ENCODE measurements around the gene NTF3.

The NTF3 gene

GRCh38 chr12:5487948-5488625, 56.2 kb downstream of the NTF3 start:
- DNase-seq (ENCODE audit: low read depth): no peak

- no peak for DNase-seq (ENCODE audit: low read depth)
Measured at GRCh38 chr12:5488626-5488955, 56.7 kb downstream of the NTF3 start.

- no peak for DNase-seq (ENCODE audit: low read depth)
Measured at GRCh38 chr12:5489017-5489416, 57.1 kb downstream of the NTF3 start.

- DNase-seq (ENCODE audit: low read depth): no peak
Measured at GRCh38 chr12:5489760-5490406, 58.0 kb downstream of the NTF3 start.

- no peak for DNase-seq (ENCODE audit: low read depth)
Measured at GRCh38 chr12:5492562-5492961, 60.7 kb downstream of the NTF3 start.

GRCh38 chr12:5493018-5493417, 61.1 kb downstream of the NTF3 start:
- no peak for DNase-seq (ENCODE audit: low read depth)

GRCh38 chr12:5494343-5494742, 62.4 kb downstream of the NTF3 start:
- DNase-seq (ENCODE audit: low read depth): no peak

- DNase-seq (ENCODE audit: low read depth): no peak
Measured at GRCh38 chr12:5497329-5498053, 65.6 kb downstream of the NTF3 start.

- DNase-seq (ENCODE audit: low read depth): no peak
Measured at GRCh38 chr12:5498076-5498475, 66.2 kb downstream of the NTF3 start.

GRCh38 chr12:5498806-5499205, 66.9 kb downstream of the NTF3 start:
- no peak for DNase-seq (ENCODE audit: low read depth)

- DNase-seq (ENCODE audit: low read depth): no peak
Measured at GRCh38 chr12:5499566-5500330, 67.8 kb downstream of the NTF3 start.

GRCh38 chr12:5500331-5500659, 68.4 kb downstream of the NTF3 start:
- no peak for DNase-seq (ENCODE audit: low read depth)

GRCh38 chr12:5503774-5504173, 71.9 kb downstream of the NTF3 start:
- DNase-seq (ENCODE audit: low read depth): no peak

GRCh38 chr12:5505116-5505515, 73.2 kb downstream of the NTF3 start:
- DNase-seq (ENCODE audit: low read depth): no peak

- DNase-seq (ENCODE audit: low read depth): no peak
Measured at GRCh38 chr12:5505751-5506150, 73.8 kb downstream of the NTF3 start.

- DNase-seq (ENCODE audit: low read depth): no peak
Measured at GRCh38 chr12:5506295-5506694, 74.4 kb downstream of the NTF3 start.

GRCh38 chr12:5506821-5507231, 74.9 kb downstream of the NTF3 start:
- DNase-seq (ENCODE audit: low read depth): no peak

GRCh38 chr12:5507401-5507935, 75.6 kb downstream of the NTF3 start:
- no peak for DNase-seq (ENCODE audit: low read depth)

GRCh38 chr12:5507944-5508343, 76.0 kb downstream of the NTF3 start:
- no peak for DNase-seq (ENCODE audit: low read depth)

GRCh38 chr12:5509102-5509501, 77.2 kb downstream of the NTF3 start:
- DNase-seq (ENCODE audit: low read depth): no peak

GRCh38 chr12:5509557-5509956, 77.6 kb downstream of the NTF3 start:
- no peak for DNase-seq (ENCODE audit: low read depth)

- DNase-seq (ENCODE audit: low read depth): no peak
Measured at GRCh38 chr12:5510251-5510805, 78.4 kb downstream of the NTF3 start.

Measured in CMK (cell line).